GM19193 (cell line): ENCODE data around the gene APMAP.
A peak's percentile ranks its signal among the peaks of the same experiment; 100 is the strongest.

ENCODE experiments used
- POLR2A ChIP-seq: IDR thresholded peaks from 4 replicates; pipeline ENCODE4 v1.6.1; 2011; ENCODE audit not compliant: insufficient read depth, insufficient read length; ENCODE audit errors: extremely low read depth

The APMAP gene

GRCh38 chr20:24992487-24993205 is at the start of gene APMAP:
Gene APMAP (minus strand): TSS chr20:24992751. CDS start chr20:24992688, 63 bp downstream.
- peak; percentile 96 for TF ChIP-seq POLR2A

GRCh38 chr20:25041813-25042530 is 49.4 kb upstream of the APMAP start:
- TF ChIP-seq POLR2A: no peak

- TF ChIP-seq POLR2A: no peak
Measured at GRCh38 chr20:25040438-25040831, 47.9 kb upstream of the APMAP start.

GRCh38 chr20:25039697-25040437 is 47.3 kb upstream of the APMAP start:
- TF ChIP-seq POLR2A: no peak

GRCh38 chr20:25038591-25039015 is 46.1 kb upstream of the APMAP start:
- TF ChIP-seq POLR2A: no peak

- no peak for TF ChIP-seq POLR2A
Measured at GRCh38 chr20:25038103-25038410, 45.5 kb upstream of the APMAP start.

GRCh38 chr20:25037288-25038102 is 44.9 kb upstream of the APMAP start:
- no peak for TF ChIP-seq POLR2A

- TF ChIP-seq POLR2A: no peak
Measured at GRCh38 chr20:25036331-25036936, 43.9 kb upstream of the APMAP start.

- no peak for TF ChIP-seq POLR2A
Measured at GRCh38 chr20:25035921-25036320, 43.4 kb upstream of the APMAP start.

- no peak for TF ChIP-seq POLR2A
Measured at GRCh38 chr20:25033924-25034300, 41.4 kb upstream of the APMAP start.

GRCh38 chr20:25033265-25033923 is 40.8 kb upstream of the APMAP start:
- no peak for TF ChIP-seq POLR2A

- TF ChIP-seq POLR2A: no peak
Measured at GRCh38 chr20:25032478-25033264, 40.1 kb upstream of the APMAP start.

GRCh38 chr20:25032065-25032477 is 39.5 kb upstream of the APMAP start:
- no peak for TF ChIP-seq POLR2A
